ENCODE measurements around the gene JAK1.

JAK1 gene

GRCh38 chr1:64877151-64877550 is 89.2 kb downstream of the JAK1 start:
- no peak for TF ChIP-seq CTCF (conservative IDR thresholded peaks at IDR 0.05)
- H3K27ac ChIP-seq: no peak overlapping the region

- TF ChIP-seq CTCF (conservative IDR thresholded peaks at IDR 0.05): no peak
- H3K27ac ChIP-seq: no peak overlapping the region
Measured at GRCh38 chr1:64875606-64876005, 90.7 kb downstream of the JAK1 start.

- TF ChIP-seq CTCF (conservative IDR thresholded peaks at IDR 0.05): no peak
- H3K27ac ChIP-seq: no peak overlapping the region
Measured at GRCh38 chr1:64875101-64875500, 91.2 kb downstream of the JAK1 start.

GRCh38 chr1:64874666-64875065 is 91.7 kb downstream of the JAK1 start:
- H3K27ac ChIP-seq: no peak overlapping the region

GRCh38 chr1:64873576-64873975 is 92.8 kb downstream of the JAK1 start:
- no peak for TF ChIP-seq CTCF (conservative IDR thresholded peaks at IDR 0.05)
- no peak overlapping the region for H3K27ac ChIP-seq

More at GRCh38 chr1:64874666-64875065, 91.7 kb downstream of the JAK1 start:
- no peak for TF ChIP-seq CTCF (conservative IDR thresholded peaks at IDR 0.05)

- H3K27ac ChIP-seq: no peak overlapping the region
- no peak for TF ChIP-seq CTCF (conservative IDR thresholded peaks at IDR 0.05)
Measured at GRCh38 chr1:64872067-64872466, 94.3 kb downstream of the JAK1 start.

- TF ChIP-seq CTCF (conservative IDR thresholded peaks at IDR 0.05): no peak
- no peak overlapping the region for H3K27ac ChIP-seq
Measured at GRCh38 chr1:64871256-64871655, 95.1 kb downstream of the JAK1 start.

- no peak for TF ChIP-seq CTCF (conservative IDR thresholded peaks at IDR 0.05)
- H3K27ac ChIP-seq: no peak overlapping the region
Measured at GRCh38 chr1:64867266-64867665, 99.1 kb downstream of the JAK1 start.

Data from VCaP (cell line).